BLaER1 (cell line): Measurements from ENCODE around the gene SNRNP27.
A peak's percentile ranks its signal among the peaks of the same experiment; 100 is the strongest.
"Not testable (repeated sequence)": the region's sequence is repeated elsewhere in the genome, so short reads cannot be mapped to it uniquely, and the experiment has no call there.

Experiments
- H3K27ac ChIP-seq: shearing (Covaris generic); formaldehyde crosslinking; 2 replicates; pipeline ENCODE4 v1.8.1; 2022
- H3K27me3 ChIP-seq: shearing (Covaris generic); formaldehyde crosslinking; 2 replicates; pipeline ENCODE4 v1.8.1; 2022
- H3K36me3 ChIP-seq: shearing (Covaris generic); formaldehyde crosslinking; 2 replicates; pipeline ENCODE4 v1.8.1; 2022
- H3K4me1 ChIP-seq: shearing (Covaris generic); formaldehyde crosslinking; 2 replicates; pipeline ENCODE4 v1.8.1; 2022
- H3K4me2 ChIP-seq: shearing (Covaris generic); formaldehyde crosslinking; 2 replicates; pipeline ENCODE4 v1.8.1; 2022
- H3K4me3 ChIP-seq: shearing (Covaris generic); formaldehyde crosslinking; 2 replicates; pipeline ENCODE4 v1.8.1; 2022
- H3K9ac ChIP-seq: shearing (Covaris generic); formaldehyde crosslinking; 2 replicates; pipeline ENCODE4 v1.8.1; 2022
- H3K9me3 ChIP-seq: shearing (Covaris generic); formaldehyde crosslinking; 2 replicates; pipeline ENCODE4 v1.8.1; 2022
- H4K20me1 ChIP-seq: shearing (Covaris generic); formaldehyde crosslinking; 2 replicates; pipeline ENCODE4 v1.8.1; 2022
- Cebpa-rat ChIP-seq: shearing (Covaris generic); IDR thresholded peaks from 2 replicates; pipeline ENCODE4 v1.8.1; 2022

SNRNP27 gene

DNA sequence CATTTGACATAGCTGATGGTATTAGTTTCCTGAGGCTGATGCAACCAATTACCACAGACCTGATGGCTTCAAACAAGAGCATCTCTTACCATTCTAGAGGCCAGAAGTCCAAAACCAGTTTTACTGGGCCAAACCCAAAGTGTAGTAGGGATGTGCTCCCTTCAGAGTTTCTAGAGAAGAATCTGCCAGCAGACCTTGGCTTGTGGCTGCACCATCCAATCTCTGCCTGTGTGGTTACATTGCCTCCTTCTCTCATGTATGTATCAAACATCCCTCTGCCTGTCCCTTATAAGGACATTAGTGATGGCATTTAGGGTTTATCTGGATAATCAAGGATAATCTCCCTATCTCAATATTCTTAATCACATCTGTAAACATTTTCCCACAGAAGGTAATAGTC, 4.5 kb upstream of the SNRNP27 start:
- Histone ChIP-seq H3K4me2 (no peak overlapping the region), H3K27me3 (no peaks in the 10 kb centered on the region), H4K20me1 (peaks cover 2% of the 10 kb centered on the region; the same call in 1 of the 2 replicates), H3K36me3 (no peaks in the 10 kb centered on the region), H3K27ac (no peak overlapping the region), H3K4me3 (no peak overlapping the region), H3K9me3 (peaks cover 6% of the 10 kb centered on the region; the same call in 1 of the 2 replicates), H3K9ac (no peak overlapping the region), H3K4me1 (no peaks in the 10 kb centered on the region)
- no peak for TF ChIP-seq Cebpa-rat

DNA sequence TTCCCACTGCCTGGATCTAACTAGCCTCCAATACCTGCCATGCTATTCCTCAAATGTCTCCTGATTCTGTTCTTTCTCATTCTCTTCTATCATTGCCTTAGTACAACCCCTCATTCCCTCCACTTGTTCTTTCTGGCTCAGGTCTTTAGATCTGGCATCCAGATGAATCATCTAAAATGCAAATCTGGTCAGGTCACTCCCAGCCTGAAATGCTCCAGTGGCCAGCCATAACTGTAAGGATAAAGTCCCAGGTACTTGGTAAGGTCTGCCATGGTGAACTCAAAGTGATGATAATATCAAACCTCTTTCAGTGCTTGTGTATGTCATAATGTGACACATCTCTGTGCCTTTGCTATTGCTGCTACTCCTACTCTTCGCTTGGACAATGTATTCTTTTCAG, 2.9 kb upstream of the SNRNP27 start:
- no peak overlapping the region for H3K27ac ChIP-seq
- H3K36me3 ChIP-seq: peaks cover 12% of the 10 kb centered on the region
- H4K20me1 ChIP-seq: peaks cover 14% of the 10 kb centered on the region; the same call in 1 of the 2 replicates
- no peaks in the 10 kb centered on the region for H3K27me3 ChIP-seq
- no peak overlapping the region for H3K4me2 ChIP-seq
- H3K4me1 ChIP-seq: peaks cover 15% of the 10 kb centered on the region
- no peak overlapping the region for H3K9ac ChIP-seq
- H3K4me3 ChIP-seq: no peak overlapping the region
- TF ChIP-seq Cebpa-rat: no peak
- peaks cover 6% of the 10 kb centered on the region; the same call in 1 of the 2 replicates for H3K9me3 ChIP-seq

DNA sequence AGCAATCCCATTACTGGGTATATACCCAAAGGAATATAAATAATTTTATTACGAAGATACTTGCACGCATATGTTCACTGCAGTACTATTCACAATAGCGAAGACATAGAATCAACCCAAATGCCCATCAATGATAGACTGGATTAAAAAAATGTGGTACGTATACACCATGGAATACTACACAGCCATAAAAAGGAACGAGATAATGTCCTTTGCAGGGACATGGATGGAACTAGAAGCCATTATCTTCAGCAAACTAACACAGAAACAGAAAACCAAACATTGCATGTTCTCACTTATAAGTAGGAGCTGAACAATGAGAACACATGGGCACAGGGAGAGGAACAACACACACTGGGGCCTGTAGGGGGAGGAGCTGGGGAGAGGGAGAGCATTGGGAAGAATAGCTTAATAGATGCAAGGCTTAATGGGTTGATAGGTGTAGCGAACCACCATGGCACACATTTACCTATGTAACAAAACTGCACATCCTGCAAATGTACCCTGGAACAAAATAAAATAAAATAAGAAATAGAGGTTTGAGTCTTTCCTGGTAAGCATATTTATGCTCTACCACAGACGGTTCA, 825 bp upstream of the SNRNP27 start:
- H3K9me3 ChIP-seq, H3K4me3 ChIP-seq, H3K27me3 ChIP-seq, H3K9ac ChIP-seq: not testable (repeated sequence)
- peak overlapping the region; percentile 90 for H3K27ac ChIP-seq
- H3K36me3 ChIP-seq: peaks cover 31% of the 10 kb centered on the region
- H3K4me1 ChIP-seq: peaks cover 17% of the 10 kb centered on the region
- peaks cover 14% of the 10 kb centered on the region; the same call in 1 of the 2 replicates for H4K20me1 ChIP-seq
- H3K4me2 ChIP-seq: peak overlapping the region; percentile 96

DNA sequence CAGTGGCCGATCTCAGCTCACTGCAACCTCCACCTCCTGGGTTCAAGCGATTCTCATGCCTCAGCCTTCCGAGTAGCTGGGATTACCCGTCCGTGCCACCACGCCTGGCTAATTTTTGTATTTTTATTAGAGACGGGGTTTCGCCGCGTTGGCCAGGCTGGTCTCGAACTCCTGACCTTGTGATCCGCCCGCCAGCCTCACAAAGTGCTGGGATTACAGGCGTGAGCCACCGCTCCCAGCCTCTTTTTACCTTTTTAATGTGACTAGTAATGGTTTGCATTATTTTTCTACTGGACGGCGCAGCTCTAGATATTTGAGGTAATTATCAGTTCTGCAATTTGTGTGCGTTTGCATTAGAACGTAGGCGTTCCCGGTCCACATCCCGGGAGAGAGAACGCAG, 981 bp downstream of the SNRNP27 start:
- peak overlapping the region; percentile 95 for H3K9ac ChIP-seq
- H3K27ac ChIP-seq: peak overlapping the region; percentile 90
- peaks cover 17% of the 10 kb centered on the region for H3K4me1 ChIP-seq
- H3K4me3 ChIP-seq: peak overlapping the region; percentile 92
- H3K27me3 ChIP-seq, H3K9me3 ChIP-seq: not testable (repeated sequence)
- peak overlapping the region; percentile 96 for H3K4me2 ChIP-seq
- H3K36me3 ChIP-seq: peaks cover 46% of the 10 kb centered on the region
- H4K20me1 ChIP-seq: peaks cover 14% of the 10 kb centered on the region; the same call in 1 of the 2 replicates

DNA sequence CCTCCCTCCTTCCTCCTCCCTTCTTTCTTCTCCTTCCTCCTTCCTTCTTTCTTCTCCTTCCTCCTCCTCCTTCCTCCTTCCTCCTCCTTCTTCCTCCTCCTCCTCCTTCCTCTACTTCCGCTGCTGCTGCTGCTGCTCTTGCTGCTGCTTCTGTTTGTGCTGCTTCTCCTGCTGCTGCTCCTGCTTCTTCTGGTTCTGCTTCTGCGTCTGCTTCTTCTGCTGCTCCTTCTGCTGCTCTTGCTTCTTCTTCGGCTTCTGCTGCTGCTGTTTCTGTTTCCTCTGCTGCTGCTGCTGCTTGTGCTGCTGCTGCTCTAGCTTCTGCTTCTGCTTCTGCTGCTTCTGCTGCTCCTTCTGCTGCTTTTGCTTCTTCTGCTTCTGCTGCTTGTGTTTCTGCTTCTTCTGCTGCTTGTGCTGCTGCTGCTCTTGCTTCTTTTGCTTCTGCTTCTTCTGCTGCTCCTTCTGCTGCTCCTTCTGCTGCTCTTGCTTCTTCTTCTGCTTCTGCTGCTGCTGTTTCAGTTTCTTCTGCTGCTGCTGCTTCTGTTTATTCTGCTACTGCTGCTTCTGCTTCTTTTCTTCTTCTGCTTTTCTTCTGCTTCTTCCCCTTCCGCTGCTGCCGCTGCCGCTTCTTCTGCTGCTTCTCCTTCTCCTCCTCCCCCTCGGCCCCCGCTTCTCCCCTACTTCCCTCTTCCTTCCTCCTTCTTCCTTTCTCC, 8.6 kb downstream of the SNRNP27 start:
- H3K27me3 ChIP-seq: no peaks in the 10 kb centered on the region
- peaks cover 27% of the 10 kb centered on the region for H3K4me1 ChIP-seq
- H3K9me3 ChIP-seq: no peaks in the 10 kb centered on the region
- TF ChIP-seq Cebpa-rat: no peak
- H3K4me3 ChIP-seq: peak overlapping the region; percentile 60
- H3K36me3 ChIP-seq: peaks cover 63% of the 10 kb centered on the region
- peak overlapping the region; percentile 73 for H3K27ac ChIP-seq
- H3K9ac ChIP-seq: peak overlapping the region; percentile 74
- H3K4me2 ChIP-seq: peak overlapping the region; percentile 89
- H4K20me1 ChIP-seq: no peaks in the 10 kb centered on the region

DNA sequence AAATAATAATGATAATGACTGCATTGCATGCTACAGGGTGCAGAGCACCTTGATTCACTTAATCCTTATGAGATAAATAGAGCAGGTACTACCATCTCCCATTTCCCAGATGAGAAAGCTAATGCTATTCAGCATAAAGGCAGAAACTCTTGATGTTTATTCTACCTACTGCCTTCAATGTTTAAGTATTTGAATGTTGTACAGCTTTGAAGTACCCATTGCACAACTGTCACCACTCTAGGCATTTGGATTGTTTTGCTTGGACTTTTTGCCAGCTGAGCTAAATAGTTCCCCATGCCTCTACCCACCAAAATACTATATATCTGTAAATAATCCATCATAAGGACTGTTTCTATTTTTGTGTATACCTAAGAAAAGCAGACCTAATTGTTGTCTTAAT, 13.5 kb downstream of the SNRNP27 start:
- peaks cover 56% of the 10 kb centered on the region for H3K36me3 ChIP-seq
- no peaks in the 10 kb centered on the region for H3K9me3 ChIP-seq
- no peak overlapping the region for H3K27ac ChIP-seq
- H3K4me1 ChIP-seq: peaks cover 10% of the 10 kb centered on the region
- no peak overlapping the region for H3K4me2 ChIP-seq
- H3K4me3 ChIP-seq: no peak overlapping the region
- H3K27me3 ChIP-seq: no peaks in the 10 kb centered on the region
- no peaks in the 10 kb centered on the region for H4K20me1 ChIP-seq
- no peak for TF ChIP-seq Cebpa-rat
- no peak overlapping the region for H3K9ac ChIP-seq

DNA sequence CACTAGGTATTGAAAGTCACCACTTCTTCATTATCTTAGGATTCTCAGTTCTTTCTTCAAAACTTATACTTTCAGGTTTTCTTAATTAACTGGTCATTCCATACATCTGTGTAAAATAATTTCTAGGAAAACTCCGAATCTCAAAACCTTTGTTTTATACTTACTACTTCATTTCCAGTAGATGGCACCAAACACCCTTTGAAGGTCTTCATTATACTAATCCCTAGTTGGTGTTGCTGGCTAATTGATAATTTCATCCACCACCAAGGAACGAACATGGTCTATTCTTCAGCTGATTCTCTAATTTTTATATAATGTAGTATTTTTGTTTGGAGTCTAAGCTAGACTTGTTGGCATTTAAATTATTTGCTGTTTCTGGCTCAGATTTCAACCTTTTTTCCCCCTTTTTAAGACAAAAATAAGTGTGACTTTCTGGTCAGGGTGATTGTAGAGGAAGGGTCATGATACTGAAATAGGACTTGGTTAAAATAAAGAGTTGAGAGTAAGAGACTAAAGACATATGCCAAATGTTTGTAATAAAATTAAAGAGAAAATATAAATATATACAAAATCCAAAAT, 18.3 kb downstream of the SNRNP27 start:
- H3K4me2 ChIP-seq: no peak overlapping the region
- H3K27me3 ChIP-seq: peaks cover 22% of the 10 kb centered on the region
- no peak overlapping the region for H3K9ac ChIP-seq
- H3K27ac ChIP-seq: no peak overlapping the region
- no peak for TF ChIP-seq Cebpa-rat
- H3K4me1 ChIP-seq: peaks cover 16% of the 10 kb centered on the region
- no peak overlapping the region for H3K4me3 ChIP-seq
- H3K9me3 ChIP-seq: no peaks in the 10 kb centered on the region
- H4K20me1 ChIP-seq: peaks cover 19% of the 10 kb centered on the region
- H3K36me3 ChIP-seq: peaks cover 34% of the 10 kb centered on the region

DNA sequence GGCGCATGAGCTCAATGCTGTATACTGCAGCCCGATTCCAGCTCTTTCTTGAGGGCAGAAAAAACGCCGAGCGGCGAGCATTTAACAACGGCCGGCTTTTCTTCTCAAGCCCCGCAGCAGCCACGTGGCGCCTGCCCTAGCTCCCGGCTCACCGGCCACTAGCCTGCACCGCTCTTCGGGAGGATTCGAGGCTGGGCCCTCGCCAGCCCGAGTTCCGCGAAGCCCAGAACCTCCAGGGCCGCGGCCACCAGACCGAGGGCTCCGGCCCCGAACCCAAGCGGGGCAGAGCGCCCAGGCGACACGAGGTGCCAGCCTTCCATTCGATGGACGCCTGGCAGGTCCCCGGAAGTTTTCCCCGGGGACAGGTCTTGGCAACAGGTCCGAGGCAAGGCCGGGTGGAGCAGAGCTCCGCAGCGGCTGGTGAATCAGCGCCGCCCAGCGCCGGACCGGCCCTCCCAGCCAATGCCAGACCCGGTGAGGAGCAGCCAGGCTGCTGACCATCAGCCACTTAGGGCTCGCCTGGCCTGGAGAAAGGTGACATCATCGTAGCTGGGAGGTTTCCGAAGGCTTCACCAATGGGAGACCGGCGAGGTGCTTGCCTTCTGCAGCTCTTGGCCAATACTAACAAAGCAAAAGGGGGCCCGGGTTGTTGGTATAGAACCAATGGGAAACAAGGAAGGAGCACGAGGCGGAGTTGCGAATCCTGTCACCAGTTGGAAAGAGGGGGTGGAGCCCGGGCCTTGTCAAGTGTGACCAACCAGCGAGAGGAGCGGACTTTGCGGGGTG, 20.6 kb downstream of the SNRNP27 start:
- Histone ChIP-seq H3K9ac (peak overlapping the region; percentile 90), H3K27ac (peak overlapping the region; percentile 93), H3K9me3 (no peaks in the 10 kb centered on the region), H3K27me3 (peaks cover 32% of the 10 kb centered on the region), H4K20me1 (peaks cover 19% of the 10 kb centered on the region), H3K4me1 (peaks cover 16% of the 10 kb centered on the region), H3K4me2 (peak overlapping the region; percentile 90), H3K4me3 (peak overlapping the region; percentile 89), H3K36me3 (peaks cover 11% of the 10 kb centered on the region)
- peak; percentile 65; the same call in 1 of the 2 replicates for TF ChIP-seq Cebpa-rat

DNA sequence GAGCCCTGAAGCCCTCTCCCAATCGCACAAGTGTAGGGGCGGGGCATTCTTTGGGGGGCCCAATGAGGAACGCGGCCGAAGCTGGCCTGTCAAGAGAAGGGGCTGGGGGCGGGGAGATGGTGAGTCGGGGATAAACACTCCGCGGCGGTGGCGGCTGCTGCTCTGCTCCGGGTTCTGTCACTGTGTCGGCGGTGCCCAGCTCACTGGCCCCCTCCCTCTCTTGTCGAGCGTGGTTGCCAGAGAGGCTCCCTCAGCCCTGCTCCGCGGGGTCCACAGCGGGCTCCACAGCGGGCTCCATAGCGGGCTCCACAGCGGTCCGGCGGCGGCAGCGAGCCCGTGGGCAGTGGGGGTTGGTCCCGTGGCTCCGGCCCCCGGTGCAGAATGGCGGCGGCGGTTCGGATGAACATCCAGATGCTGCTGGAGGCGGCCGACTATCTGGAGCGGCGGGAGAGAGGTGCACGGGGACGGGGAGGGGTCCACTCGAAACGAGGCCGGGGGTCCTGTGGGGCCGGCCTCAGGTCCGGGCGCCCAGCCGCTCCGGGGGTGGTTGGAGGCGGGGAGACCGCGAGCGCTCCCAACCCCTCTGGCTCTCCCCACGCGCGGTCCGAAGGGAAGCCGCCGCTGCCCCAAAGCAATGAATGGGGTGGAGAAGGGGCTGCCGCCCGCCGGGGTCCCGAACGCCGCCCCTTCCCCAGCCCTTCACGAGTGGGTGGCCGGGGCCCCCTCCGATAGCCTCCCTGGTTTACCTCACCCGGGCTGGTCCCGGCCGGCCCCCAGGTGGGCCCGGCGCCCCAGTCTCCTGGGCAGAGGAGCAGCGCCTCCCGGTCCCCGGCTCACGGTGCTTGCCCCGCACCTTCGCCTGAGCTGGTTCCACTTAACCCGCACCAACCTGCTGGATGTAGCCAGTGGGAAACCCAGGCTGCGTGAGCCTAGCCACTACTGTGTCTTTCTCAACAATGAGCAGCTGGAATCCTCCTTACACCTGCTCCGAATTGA, 21.5 kb downstream of the SNRNP27 start, which contains the start of gene MXD1:
Gene MXD1, plus strand, starts transcription at position 160 of the 996 bp plus-strand sequence. Its CDS starts 222 bp downstream, at position 382.
- peaks cover 19% of the 10 kb centered on the region for H4K20me1 ChIP-seq
- peaks cover 2% of the 10 kb centered on the region for H3K36me3 ChIP-seq
- peak within 1 kb of the TSS; percentile 89 for H3K4me3 ChIP-seq
- peaks cover 16% of the 10 kb centered on the region for H3K4me1 ChIP-seq
- peak within 1 kb of the TSS; percentile 100 for H3K4me2 ChIP-seq
- peak within 1 kb of the TSS; percentile 93 for H3K27ac ChIP-seq
- H3K9ac ChIP-seq: peak within 1 kb of the TSS; percentile 90
- H3K27me3 ChIP-seq: peaks cover 32% of the 10 kb centered on the region
- no peaks in the 10 kb centered on the region for H3K9me3 ChIP-seq
- TF ChIP-seq Cebpa-rat: no peak
